Measurements from ENCODE around the gene ATG10.
A peak's percentile ranks its signal among the peaks of the same experiment; 100 is the strongest.

Gene ATG10

DNA sequence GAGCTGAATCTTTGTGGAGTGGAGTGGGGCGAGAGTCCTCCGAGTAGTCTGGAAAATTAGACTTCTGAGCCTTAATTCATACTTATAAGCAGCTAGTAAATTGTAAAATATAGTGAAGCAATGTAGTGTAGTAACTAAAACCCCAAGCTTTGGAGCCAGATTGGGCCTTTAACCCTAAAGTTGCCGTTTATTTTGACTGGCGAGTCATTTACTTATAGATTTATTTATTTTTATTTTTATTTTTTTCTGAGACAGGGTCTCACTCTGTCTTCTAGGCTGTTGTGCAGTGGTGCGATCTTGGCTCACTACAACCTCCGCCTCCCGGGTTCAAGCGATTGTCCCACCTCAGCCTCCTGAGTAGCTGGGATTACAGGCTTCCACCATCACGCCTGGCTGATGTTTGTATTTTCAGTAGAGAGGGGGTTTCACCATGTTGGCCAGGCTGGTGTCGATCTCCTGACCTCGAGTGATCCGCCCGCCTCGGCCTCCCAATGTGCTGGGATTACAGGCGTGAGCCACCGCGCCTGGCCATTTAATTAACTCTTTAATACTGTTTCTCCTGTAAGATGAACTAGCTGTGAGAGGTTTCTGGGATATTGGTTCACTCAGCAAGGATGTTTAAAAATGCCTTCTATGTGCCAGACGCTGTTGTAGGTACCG, 307.0 kb downstream of the ATG10 start:
- peak overlapping the region; percentile 83 for H3K27ac ChIP-seq
- TF ChIP-seq, protein P1, sequence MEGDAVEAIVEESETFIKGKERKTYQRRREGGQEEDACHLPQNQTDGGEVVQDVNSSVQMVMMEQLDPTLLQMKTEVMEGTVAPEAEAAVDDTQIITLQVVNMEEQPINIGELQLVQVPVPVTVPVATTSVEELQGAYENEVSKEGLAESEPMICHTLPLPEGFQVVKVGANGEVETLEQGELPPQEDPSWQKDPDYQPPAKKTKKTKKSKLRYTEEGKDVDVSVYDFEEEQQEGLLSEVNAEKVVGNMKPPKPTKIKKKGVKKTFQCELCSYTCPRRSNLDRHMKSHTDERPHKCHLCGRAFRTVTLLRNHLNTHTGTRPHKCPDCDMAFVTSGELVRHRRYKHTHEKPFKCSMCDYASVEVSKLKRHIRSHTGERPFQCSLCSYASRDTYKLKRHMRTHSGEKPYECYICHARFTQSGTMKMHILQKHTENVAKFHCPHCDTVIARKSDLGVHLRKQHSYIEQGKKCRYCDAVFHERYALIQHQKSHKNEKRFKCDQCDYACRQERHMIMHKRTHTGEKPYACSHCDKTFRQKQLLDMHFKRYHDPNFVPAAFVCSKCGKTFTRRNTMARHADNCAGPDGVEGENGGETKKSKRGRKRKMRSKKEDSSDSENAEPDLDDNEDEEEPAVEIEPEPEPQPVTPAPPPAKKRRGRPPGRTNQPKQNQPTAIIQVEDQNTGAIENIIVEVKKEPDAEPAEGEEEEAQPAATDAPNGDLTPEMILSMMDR (conservative IDR thresholded peaks at IDR 0.05; ENCODE audit: low read depth): no peak
- ChIA-PET CTCF (no interaction called here), POLR2A (ENCODE audit: low non-redundant PET) (interaction anchor here (0.5 to 1.0 kb wide), 2 partner anchors 16 to 884 kb away, joined by 3 read pairs; no protein-coding TSS in a partner anchor)
- no peak for DNase-seq (ENCODE audit: low spot score)

DNA sequence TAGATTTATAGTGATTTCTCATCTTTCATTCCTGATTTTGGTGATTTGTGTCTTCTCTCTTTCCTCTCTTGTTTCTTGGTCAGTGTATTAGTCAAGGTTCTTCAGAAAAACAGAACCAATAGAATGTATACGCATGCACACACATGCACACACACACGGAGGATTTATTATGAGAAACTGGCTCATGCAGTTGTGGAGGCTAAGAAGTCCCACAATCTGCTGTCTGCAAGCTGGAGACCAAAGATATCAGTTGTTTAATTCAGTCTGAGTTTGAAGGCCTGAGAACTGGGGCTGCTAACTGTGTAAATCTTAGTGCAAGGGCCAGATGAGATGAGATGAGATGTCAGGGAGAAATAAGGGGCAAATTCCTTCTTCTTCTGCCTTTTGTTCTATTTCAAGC, 312.1 kb downstream of the ATG10 start:
- no peak for DNase-seq (ENCODE audit: low spot score)
- ChIA-PET CTCF (no interaction called here), POLR2A (ENCODE audit: low non-redundant PET) (no interaction called here)
- H3K27ac ChIP-seq: no peak overlapping the region
- TF ChIP-seq, protein P1 (conservative IDR thresholded peaks at IDR 0.05; ENCODE audit: low read depth): no peak

DNA sequence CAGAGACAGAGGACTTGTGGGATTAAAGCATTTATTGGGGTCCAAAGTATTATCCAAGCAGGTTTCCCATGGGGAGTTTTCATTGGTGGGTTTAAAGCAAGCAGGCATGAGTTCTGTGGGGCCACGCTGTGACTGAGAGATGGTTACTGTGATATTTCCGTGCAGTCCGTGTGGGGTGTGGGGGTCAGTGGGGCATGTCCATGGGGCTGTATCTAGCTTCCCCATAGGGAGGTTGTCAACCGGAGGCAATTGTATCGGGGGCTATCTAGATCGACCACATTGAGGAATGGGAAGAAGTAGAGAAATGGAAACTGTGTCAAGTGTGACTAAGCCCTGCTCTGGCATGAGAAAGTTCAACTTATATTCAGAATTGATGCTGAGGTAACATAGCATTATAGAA, 313.4 kb downstream of the ATG10 start:
- TF ChIP-seq, protein P1 (conservative IDR thresholded peaks at IDR 0.05; ENCODE audit: low read depth): no peak
- DNase-seq (ENCODE audit: low spot score): no peak
- no peak overlapping the region for H3K27ac ChIP-seq
- ChIA-PET CTCF (no interaction called here), POLR2A (ENCODE audit: low non-redundant PET) (no interaction called here)

DNA sequence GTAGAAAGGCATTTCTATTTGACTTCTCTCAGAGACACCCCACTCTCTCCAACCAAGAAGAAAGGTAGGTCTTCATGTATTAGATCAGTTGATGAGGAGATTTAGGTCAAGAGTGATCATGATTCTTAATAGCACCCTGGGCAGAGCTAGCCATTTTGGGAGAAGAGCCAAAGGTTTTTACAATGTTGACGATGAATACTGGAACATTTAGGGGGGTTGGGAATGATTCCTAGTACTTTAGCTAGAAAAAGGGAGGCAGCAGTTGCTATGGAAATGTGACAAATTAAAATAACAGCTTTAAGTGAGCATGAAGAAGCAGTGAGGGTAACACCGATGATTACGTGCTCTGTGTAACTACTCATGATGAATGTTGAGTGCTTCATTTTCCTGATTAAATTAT, 315.8 kb downstream of the ATG10 start:
- ChIA-PET CTCF (interaction anchor here (1.0 kb wide), 1 partner anchor 32 kb away, joined by 7 read pairs; no protein-coding TSS in a partner anchor), POLR2A (ENCODE audit: low non-redundant PET) (no interaction called here)
- no peak for DNase-seq (ENCODE audit: low spot score)
- H3K27ac ChIP-seq: no peak overlapping the region
- TF ChIP-seq, protein P1 (conservative IDR thresholded peaks at IDR 0.05; ENCODE audit: low read depth): no peak

DNA sequence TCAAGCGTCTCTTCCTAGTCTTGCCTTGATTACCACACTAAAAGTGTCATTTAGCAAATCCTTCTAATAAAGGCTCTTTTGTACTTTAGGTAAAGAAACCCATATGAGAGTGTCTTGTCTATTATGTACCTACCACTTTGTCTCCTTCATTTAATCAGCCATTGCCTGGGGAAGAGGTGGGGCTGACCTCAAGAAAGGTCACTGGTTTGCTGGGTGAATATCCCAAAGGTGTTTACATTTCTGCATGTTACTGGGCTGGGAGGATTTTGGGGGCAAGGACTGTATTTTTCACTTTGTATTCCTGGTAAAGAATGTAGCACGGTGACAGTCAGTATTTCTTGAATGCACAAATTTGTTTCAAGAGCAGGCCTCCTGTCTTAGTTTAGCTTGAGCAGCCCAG, 318.2 kb downstream of the ATG10 start:
- ChIA-PET POLR2A (ENCODE audit: low non-redundant PET) (no interaction called here), CTCF (no interaction called here)
- no peak for DNase-seq (ENCODE audit: low spot score)
- TF ChIP-seq, protein P1 (conservative IDR thresholded peaks at IDR 0.05; ENCODE audit: low read depth): no peak
- H3K27ac ChIP-seq: no peak overlapping the region

DNA sequence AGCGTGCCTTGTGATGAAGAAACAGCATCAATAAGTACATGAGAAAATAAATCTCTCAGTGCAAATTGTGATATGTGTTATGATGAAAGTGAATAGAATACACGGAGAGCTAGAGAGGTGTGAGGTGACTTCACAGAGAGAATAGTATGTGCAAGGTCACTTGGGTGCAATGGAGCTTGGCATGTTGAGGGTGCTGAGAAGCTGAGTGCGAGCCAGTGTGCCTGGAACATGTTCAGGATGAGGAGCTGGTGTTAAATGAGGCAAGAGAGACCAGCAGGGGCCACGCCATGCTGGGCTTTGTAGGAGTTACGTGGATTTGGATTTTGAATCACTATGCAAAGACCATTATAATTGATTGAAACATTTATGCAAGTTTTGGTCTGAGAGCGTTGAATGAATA, 319.1 kb downstream of the ATG10 start:
- CTCF ChIA-PET: no interaction called here
- DNase-seq (ENCODE audit: low spot score): no peak
- POLR2A ChIA-PET (ENCODE audit: low non-redundant PET): no interaction called here

More for the DNA sequence above, 319.1 kb downstream of the ATG10 start:
- no peak overlapping the region for H3K27ac ChIP-seq
- TF ChIP-seq, protein P1 (conservative IDR thresholded peaks at IDR 0.05; ENCODE audit: low read depth): no peak

Measured in RWPE1 (cell line).